IPS-15b (cell line): ENCODE data around the gene SUN1.

Experiments used
- H3K27me3 ChIP-seq: one replicate; pipeline ENCODE4 v1.6.1; 2013; ENCODE audit warnings: low read length; ENCODE audit not compliant: control insufficient read depth, insufficient read depth
- H3K36me3 ChIP-seq: one replicate; pipeline ENCODE4 v1.6.1; 2013; ENCODE audit warnings: low read length; ENCODE audit not compliant: control insufficient read depth, insufficient read depth
- H3K4me1 ChIP-seq: one replicate; pipeline ENCODE4 v1.6.1; 2013; ENCODE audit warnings: mild to moderate bottlenecking, low read length; ENCODE audit not compliant: control insufficient read depth, insufficient read depth
- H3K4me3 ChIP-seq: one replicate; pipeline ENCODE4 v1.5.1; 2013; ENCODE audit warnings: low read depth, low read length
- H3K9ac ChIP-seq: one replicate; pipeline ENCODE4 v1.6.1; 2013; ENCODE audit warnings: low read depth, mild to moderate bottlenecking, low read length
- H3K9me3 ChIP-seq: one replicate; pipeline ENCODE4 v1.6.1; 2013; ENCODE audit warnings: mild to moderate bottlenecking, low read length; ENCODE audit not compliant: control insufficient read depth, insufficient read depth

Gene SUN1

DNA sequence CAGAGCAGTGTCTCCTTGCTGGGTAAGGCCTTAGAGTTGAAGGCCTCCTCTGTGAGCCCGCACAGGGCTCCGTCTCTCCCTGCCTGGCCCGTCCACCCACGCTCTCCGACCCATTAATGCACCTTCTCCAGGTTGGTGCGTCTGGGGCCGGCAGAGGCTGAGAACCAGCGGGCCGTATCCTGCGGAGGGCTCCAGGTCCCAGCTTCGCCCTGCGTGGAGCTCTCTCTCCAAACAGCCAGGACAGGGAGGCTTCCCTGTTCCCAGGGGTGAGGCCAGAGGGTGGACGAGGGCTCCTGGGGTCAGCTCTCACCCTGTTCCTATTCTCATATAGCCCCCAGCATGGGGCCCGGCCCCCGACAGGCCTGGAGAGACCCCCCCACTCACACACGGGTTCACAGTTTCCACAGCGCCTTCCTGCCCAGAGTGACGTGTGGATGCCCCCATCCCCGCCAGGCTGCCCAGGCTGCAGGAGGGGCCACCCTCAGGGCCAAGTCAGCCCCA, 78.7 kb downstream of the SUN1 start:
- peaks cover 4% of the 10 kb centered on the region for H3K27me3 ChIP-seq
- H3K9ac ChIP-seq, result no peak overlapping the region
- H3K4me3 ChIP-seq, result no peak overlapping the region
- H3K9me3 ChIP-seq, result no peaks in the 10 kb centered on the region
- no peaks in the 10 kb centered on the region for H3K4me1 ChIP-seq
- H3K36me3 ChIP-seq, result no peaks in the 10 kb centered on the region

DNA sequence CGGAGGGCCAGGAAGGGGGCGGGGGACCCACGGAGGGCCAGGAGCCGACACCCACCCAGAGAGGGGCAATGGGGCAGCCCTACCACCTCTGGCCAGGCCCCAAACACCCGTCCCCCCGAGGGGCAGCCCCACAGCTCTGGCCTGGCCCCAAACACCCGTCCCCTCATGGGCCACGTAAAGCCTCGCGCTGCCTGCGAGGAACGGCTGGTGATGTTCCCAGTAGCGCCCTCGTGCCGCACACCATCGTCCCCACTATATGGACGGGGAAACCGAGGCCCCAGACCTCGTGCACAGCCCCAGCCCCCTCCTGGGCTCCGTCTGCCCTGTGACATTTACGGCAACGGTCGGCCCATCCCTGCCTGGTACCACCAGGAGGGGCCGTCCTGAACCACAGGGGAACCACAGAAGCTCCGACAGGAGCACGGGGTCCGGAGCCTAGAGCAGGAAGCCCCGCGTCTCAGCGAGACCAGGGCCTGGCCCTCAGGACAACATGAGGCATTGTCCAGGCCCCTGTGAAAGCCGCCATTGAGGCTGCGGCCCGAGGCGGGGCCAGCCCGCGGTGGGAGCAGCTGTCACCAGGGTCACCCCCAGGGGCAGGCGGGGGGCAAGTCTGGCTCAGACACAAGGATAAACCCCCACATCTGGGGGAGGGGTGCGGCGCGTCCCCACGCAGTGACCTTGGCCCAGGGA, 79.7 kb downstream of the SUN1 start:
- no peaks in the 10 kb centered on the region for H3K27me3 ChIP-seq
- no peaks in the 10 kb centered on the region for H3K4me1 ChIP-seq
- no peak overlapping the region for H3K9ac ChIP-seq
- H3K4me3 ChIP-seq, result no peak overlapping the region
- H3K36me3 ChIP-seq, result no peaks in the 10 kb centered on the region
- no peaks in the 10 kb centered on the region for H3K9me3 ChIP-seq

DNA sequence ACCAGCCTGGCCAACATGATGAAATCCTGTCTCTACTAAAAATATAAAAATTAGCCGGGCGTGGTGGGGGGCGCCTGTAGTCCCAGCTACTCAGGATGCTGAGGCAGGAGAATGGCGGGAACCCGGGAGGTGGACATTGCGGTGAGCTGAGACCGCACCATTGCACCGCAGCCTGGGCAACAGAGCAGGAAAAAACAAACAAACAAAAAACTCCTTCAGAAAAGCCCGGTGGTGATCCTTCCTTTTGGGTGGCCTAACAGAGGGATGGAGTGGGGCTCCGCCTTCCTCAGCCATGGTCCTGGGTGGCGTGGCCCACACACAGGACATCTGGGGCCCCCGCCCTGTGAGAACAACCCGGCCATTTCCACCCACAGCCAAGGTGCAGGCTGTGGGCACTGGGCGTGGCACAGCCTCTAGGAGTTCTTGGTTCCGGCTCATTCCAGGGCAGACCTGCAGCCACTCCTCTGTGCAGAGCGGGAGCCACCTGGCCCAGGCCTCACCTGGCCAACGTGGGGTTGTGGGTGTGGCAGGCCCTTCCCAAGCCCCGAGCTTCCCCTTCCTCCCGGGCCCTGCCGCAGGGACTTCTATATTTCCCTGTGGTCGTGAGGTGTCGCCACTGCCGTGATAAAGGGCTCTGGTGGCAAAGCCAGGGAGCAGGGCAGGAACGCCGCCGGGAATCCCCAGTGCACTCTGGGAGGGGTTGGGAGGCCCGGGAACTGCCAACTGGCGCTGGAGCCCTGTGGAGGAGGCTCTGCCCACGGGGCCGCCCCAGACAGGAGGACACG, 81.7 kb downstream of the SUN1 start:
- Histone ChIP-seq H3K4me3 (no peak overlapping the region), H3K9me3 (no peaks in the 10 kb centered on the region), H3K9ac (no peak overlapping the region), H3K27me3 (no peaks in the 10 kb centered on the region), H3K4me1 (no peaks in the 10 kb centered on the region), H3K36me3 (no peaks in the 10 kb centered on the region)

DNA sequence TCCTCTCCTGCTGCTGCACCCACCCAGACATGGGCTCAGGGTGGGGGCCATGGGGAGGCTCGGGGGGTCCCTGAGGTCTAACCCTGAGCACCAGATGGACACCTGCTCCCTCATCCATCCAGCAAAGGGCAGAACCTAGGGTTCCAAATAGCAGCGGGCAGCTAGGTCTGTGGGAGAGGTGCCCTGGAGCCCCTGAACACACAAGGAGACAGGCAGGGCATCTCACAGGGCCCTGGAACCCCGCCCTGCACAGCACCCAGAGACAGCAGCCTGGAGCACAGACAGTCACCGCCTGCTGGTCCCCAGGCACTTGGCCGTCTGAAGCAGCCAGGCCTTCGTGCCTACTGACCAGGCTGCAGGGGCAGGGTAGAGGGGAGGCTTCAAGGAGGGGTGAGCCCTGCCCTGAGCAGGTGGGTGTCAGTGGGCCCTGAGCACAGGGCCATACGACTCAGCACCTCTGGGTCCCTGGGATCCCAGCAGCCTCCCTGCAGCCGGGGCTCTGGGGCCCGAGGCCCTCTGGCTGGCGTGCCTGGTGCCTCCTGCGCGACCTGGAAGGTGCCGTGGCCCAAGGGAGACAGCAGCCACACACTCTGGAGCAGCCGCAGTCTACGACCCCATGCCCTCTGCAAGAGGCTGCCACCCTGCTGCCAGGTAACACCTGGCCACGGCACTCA, 82.4 kb downstream of the SUN1 start:
- Histone ChIP-seq H3K4me1 (no peaks in the 10 kb centered on the region), H3K9ac (no peak overlapping the region), H3K27me3 (no peaks in the 10 kb centered on the region), H3K9me3 (no peaks in the 10 kb centered on the region), H3K4me3 (no peak overlapping the region), H3K36me3 (no peaks in the 10 kb centered on the region)

DNA sequence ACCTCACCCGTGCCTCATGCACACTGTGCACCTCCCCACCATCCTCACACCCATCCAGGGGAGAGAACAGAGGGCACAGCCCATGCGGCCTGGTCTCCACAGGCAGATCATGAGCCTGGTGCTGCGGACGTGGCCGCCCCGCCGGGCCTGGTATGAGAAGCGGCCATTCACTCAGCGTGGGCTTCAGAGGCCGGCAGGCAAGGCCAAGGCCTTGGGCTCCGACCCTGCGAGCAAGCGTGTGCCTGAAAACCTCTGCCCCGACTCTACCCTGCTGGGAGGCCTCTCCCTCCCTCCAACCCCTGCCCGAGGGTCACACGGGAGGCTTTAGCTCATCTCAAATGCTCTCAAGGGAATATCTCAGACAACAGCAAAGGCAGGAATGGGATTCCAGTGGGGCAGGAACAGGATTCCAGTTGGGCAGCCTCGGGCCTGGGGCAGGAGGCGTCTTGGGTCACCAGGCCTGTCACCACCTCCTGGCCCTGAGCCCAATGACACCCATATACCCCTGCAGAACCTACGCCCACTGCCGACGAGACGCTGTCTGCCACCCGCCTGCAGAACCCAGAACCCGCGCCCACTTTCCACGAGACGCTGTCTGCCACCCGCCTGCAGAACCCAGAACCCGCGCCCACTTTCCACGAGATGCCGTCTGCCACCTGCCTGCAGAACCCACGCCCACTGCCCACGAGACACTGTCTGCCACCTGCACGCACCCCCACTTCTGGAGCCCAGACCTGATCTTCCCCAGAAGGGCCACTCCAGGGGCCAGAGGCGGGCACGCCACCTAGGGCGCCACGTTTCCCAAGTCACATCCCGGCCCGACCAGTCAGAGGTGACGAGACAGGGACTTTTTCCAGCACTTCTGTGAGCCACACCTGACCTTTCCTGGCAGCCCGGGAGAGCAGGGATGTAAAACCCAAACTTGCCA, 83.3 kb downstream of the SUN1 start:
- H3K9me3 ChIP-seq, result no peaks in the 10 kb centered on the region
- no peaks in the 10 kb centered on the region for H3K36me3 ChIP-seq
- H3K4me1 ChIP-seq, result no peaks in the 10 kb centered on the region
- no peaks in the 10 kb centered on the region for H3K27me3 ChIP-seq
- no peak overlapping the region for H3K9ac ChIP-seq
- H3K4me3 ChIP-seq, result no peak overlapping the region

DNA sequence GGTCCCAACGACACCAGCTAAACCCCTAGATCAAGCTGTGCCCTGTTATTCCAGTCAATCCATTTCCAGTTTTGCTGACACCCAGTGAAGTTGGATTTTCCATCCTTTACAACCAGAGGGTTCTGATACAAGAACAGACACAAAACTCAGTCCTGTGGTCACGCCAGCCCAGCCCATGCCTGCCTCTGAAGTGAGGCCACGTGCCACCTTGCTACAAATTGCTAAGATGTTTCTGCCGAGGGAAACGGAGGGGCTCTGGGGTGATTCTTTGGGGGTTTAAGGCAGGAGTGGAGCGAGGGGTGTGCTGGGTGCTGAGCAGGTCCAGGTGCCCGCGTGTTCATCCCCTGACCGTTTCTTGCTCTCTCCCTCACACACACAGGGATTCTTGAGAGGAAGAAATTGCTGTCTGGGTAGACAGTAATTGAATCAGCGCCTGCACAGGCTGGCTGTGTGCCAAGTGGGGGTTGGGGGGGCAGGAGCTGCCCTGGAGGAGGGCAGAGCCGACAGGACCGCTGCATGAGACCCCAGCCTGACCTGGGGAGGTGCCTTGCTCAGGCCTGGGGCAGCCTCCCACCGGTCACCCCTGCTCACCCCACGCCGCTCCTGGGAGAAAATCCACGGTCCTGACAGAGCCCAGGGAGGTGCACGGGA, 84.1 kb downstream of the SUN1 start:
- Histone ChIP-seq H3K4me3 (no peak overlapping the region), H3K9ac (no peak overlapping the region), H3K4me1 (no peaks in the 10 kb centered on the region), H3K9me3 (no peaks in the 10 kb centered on the region), H3K36me3 (no peaks in the 10 kb centered on the region), H3K27me3 (no peaks in the 10 kb centered on the region)

DNA sequence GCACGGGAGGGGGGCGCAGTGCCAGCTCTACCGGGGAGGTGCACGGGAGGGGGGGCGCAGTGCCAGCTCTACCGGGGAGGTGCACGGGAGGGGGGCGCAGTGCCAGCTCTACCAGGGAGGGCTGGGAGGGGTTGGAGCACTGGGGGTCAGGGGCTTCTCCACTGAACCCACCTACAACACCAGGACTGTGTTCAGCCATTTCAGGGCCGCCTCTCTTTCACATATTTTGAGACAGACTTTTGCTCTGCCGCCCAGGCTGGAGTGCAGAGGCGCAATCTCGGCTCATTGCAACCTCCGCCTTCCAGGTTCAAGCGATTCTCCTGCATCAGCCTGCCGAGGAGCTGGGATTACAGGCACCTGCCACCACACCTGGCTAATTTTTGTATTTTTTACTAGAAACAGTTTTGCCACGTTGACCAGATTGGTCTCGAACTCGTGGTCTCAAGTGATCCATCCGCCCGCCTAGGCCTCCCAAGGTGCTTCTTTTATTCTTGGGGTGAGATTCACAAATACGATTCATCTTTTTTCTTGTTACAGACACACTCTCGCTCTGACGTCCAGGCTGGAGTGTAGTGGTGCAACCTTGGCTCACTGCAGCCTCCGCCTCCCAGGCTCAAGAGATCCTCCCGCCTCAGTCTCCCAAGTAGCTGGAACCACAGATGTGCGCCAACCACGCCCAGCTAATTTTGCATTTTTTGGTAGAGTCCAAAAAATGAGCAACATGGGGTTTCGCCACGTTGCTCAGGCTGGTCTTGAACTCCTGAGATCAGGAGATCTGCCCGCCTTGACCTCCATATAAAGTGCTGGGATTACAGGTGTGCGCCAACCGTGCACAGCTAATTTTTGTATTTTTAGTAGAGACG, 85.2 kb downstream of the SUN1 start:
- H3K9ac ChIP-seq, result no peak overlapping the region
- no peaks in the 10 kb centered on the region for H3K4me1 ChIP-seq
- no peaks in the 10 kb centered on the region for H3K36me3 ChIP-seq

DNA sequence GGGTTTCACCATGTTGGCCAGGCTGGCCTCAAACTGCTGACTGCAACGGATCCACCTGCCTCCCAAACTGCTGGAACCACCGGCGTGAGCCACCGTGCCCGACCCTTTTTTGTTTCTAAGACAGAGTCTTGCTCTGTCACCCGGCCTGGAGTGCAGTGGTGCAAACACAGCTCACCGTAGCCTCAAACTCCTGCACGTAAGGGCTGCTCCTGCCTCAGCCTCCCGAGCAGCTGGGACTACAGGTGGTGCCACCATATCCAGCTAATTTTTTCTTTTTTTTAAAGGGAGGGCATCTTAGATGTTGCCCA, 85.8 kb downstream of the SUN1 start:
- Histone ChIP-seq H3K4me1 (no peaks in the 10 kb centered on the region), H3K36me3 (no peaks in the 10 kb centered on the region), H3K4me3 (no peak overlapping the region), H3K9me3 (no peaks in the 10 kb centered on the region), H3K27me3 (no peaks in the 10 kb centered on the region), H3K9ac (no peak overlapping the region)

More for the DNA sequence above, 85.2 kb downstream of the SUN1 start:
- no peak overlapping the region for H3K4me3 ChIP-seq
- no peaks in the 10 kb centered on the region for H3K9me3 ChIP-seq
- H3K27me3 ChIP-seq, result no peaks in the 10 kb centered on the region

DNA sequence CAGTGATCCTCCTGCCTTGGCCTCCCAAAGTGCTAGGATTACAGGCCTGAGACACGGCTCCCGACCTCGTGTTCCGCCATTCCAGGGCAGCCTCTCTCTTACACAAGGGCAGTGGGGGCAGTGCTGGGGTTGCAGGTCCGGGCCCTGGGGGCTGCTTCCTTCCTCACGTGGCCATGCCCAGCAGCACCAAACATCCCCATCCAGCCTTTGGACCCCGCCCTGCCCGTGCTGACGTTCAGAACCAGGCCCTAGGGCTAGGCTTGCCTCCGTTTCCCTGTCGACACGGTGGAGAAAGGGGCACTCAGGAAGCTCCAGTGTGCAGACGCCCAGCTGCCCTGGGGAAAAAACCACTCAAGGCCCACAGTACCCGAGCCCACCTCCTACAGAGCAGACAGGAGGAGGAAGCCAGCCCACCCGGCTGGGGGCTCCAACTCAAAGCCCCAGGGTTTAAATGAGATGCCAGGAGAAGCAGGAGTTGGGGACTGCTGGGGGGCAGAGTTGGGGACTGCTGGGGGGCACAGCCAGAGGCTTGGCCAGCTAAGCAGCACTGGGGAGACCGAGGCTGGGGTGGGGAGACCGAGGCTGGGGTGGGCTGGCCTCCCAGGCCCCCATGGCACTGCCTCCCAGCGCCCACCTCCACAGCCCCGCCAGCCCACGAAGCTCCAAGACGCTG, 86.3 kb downstream of the SUN1 start:
- Histone ChIP-seq H3K27me3 (no peaks in the 10 kb centered on the region), H3K9ac (no peak overlapping the region), H3K9me3 (no peaks in the 10 kb centered on the region), H3K4me3 (no peak overlapping the region), H3K36me3 (no peaks in the 10 kb centered on the region), H3K4me1 (no peaks in the 10 kb centered on the region)

DNA sequence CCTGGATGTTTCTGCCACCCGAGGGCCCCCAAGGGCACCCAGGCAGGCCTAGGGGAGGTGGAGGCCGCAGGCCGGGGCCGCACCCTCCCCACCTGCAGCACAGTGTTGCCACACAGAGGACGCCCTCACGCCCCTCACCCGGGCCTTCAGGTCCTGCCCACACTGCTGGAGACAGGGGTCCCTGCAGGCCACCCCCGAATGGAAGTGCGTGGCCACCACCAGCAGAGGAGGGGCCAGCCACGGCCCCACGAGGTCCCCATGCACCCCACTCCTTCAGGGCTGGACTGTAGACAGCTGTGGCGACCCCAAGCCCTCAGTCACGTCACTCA, 86.8 kb downstream of the SUN1 start:
- H3K4me3 ChIP-seq, result no peak overlapping the region
- H3K27me3 ChIP-seq, result no peaks in the 10 kb centered on the region
- H3K9me3 ChIP-seq, result no peaks in the 10 kb centered on the region
- no peaks in the 10 kb centered on the region for H3K36me3 ChIP-seq
- no peaks in the 10 kb centered on the region for H3K4me1 ChIP-seq
- no peak overlapping the region for H3K9ac ChIP-seq
